ENCODE results near the gene ARHGAP24. TPM values are rescaled to one million over a fixed set of nuclear protein-coding genes. Genes with fewer than 3 reads are reported as not detected.
A peak's percentile ranks its signal among the peaks of the same experiment; 100 is the strongest.

Gene ARHGAP24
- total RNA-seq (2014; rRNA removed; shearing (Covaris generic)), result 1.2 and 4.5 TPM in 2 replicates

DNA sequence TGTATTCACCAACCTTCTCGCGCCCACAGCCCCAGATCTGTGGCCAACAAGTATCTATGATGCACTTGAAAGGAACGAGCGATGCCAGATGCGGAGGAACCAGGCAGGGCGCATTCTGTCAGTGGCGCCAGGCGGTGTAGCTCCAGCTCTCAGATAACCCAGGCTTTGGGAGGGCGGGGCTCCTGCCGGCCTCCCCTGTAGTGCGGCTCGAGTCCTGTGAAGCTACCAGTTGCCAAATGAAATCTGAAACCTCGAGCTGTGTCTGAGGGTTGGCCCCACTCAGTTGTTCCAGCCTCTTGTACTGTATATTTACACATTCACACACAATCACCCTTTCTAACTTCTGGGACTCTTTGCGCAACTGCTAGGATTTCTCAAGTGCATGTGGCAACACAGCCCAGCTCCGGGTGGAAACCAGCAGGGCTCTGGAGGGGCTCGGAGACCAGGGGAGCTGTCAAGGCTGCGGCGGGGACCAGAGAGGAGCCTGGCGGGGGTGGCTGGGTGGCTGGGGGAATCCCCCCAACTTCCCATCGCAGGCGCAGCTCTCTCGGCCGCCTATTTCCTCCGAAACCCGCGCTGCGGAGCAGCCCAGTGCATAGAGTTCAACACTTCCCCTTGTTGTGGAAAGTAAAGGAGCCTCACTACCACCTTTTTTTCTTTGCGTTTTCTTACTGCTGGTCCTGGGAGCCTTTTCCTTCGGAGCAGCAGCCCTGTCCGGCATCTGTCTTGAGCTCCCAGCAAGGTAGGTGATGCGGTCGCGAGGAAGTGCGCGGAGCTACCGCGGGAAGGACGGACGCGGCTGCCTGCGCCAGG, at the start of gene ARHGAP24:
ARHGAP24 (plus strand) TSS at position 333 of the 813 bp plus-strand sequence.
- Histone ChIP-seq H3K36me3 (replicated peaks; ENCODE audit: control insufficient read depth, insufficient read depth, low read length) (no peaks in the 10 kb centered on the region), H3K4me3 (ENCODE audit: insufficient read depth, low read depth, low read length) (peak within 1 kb of the TSS; percentile 59), H3K27me3 (ENCODE audit: control insufficient read depth, insufficient read depth, low read length) (no peaks in the 10 kb centered on the region; the same call in 1 of the 2 replicates)

DNA sequence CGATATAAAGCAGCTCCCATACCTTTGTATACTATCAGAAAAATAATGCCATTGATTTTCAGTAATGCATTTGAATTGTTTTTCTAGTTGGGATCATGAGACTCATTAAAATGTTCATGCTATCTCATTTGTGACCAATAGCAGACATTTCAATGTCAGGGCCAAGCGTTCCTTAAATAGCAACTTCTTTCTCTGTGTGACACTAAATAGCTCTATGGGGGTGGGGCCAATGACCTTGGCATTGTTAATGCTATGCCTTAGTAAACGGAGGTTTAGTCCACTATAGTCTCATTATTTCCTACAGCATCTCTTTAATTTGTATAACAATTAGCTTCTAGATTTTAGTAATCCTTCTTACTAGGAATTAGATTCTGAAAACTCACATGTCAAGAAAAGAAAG, 48.6 kb upstream of the ARHGAP24 start:
- no peaks in the 10 kb centered on the region for H3K27me3 ChIP-seq (ENCODE audit: control insufficient read depth, insufficient read depth, low read length)
- H3K36me3 ChIP-seq (replicated peaks; ENCODE audit: control insufficient read depth, insufficient read depth, low read length), result no peaks in the 10 kb centered on the region
- no peak overlapping the region for H3K4me3 ChIP-seq (ENCODE audit: insufficient read depth, low read depth, low read length)
- DNase-seq, result no peak

More for the DNA sequence above, at the start of gene ARHGAP24:
- peak; percentile 80 for DNase-seq

DNA sequence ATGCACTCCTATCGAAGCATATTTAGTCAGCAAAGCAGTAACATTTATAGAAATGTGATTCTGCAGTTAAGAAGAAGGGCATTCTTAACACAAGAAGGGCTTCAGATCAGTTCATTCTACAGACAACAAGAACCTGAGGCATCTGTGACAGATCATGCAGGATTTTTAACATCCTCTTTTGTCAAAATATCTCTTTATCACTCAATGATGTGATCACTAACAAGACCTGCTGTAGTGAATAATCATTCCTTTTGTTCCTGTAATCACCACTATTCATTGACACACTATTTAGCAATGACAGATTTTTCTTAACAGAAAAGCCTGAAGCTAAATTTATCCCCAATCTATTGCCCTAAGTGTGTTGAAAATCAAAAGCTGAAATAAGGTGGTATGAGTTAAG, 47.8 kb upstream of the ARHGAP24 start:
- H3K36me3 ChIP-seq (replicated peaks; ENCODE audit: control insufficient read depth, insufficient read depth, low read length), result no peaks in the 10 kb centered on the region
- DNase-seq, result no peak
- no peaks in the 10 kb centered on the region for H3K27me3 ChIP-seq (ENCODE audit: control insufficient read depth, insufficient read depth, low read length)
- no peak overlapping the region for H3K4me3 ChIP-seq (ENCODE audit: insufficient read depth, low read depth, low read length)

DNA sequence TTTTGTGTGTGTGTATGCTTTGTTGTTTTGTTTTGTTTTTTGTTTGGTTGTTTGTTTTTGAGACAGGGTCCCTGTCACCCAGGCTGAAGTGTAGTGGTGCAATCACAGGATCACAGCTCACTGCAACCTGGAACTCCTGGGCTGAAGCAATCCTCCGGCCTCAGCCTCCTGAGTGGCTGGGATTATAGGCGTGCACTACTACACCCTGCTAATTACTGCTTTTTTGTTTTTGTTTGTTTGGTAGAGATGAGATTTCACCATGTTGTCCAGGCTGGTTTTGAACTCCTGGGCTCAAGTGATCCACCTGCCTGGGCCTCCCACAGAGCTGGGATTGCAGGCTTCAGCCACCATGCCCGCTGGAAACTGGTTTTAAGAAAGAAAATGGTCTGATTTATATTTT, 44.7 kb upstream of the ARHGAP24 start:
- no peaks in the 10 kb centered on the region for H3K36me3 ChIP-seq (replicated peaks; ENCODE audit: control insufficient read depth, insufficient read depth, low read length)
- no peak for DNase-seq
- no peaks in the 10 kb centered on the region for H3K27me3 ChIP-seq (ENCODE audit: control insufficient read depth, insufficient read depth, low read length)
- no peak overlapping the region for H3K4me3 ChIP-seq (ENCODE audit: insufficient read depth, low read depth, low read length)

DNA sequence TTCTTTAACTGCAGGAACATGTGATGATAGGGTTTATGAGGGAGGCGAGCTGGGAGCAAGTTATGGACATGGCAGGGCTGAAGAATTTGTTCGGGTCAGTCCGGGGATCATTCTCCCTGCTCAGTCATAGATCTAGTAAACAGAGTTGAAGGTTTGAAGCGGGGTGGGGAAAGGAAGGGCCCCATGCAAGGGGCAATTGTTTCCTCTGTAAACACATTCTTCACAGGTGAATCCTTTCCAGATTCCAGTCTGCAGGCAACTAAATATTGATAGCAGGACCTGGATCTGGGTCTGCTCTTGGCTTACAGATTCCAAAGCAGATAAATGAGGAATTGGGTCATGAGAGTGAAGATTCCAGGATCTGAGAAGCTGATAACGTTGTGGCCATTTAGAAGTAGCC, 44.3 kb upstream of the ARHGAP24 start:
- no peak for DNase-seq
- H3K4me3 ChIP-seq (ENCODE audit: insufficient read depth, low read depth, low read length), result no peak overlapping the region
- H3K36me3 ChIP-seq (replicated peaks; ENCODE audit: control insufficient read depth, insufficient read depth, low read length), result no peaks in the 10 kb centered on the region
- H3K27me3 ChIP-seq (ENCODE audit: control insufficient read depth, insufficient read depth, low read length), result no peaks in the 10 kb centered on the region

DNA sequence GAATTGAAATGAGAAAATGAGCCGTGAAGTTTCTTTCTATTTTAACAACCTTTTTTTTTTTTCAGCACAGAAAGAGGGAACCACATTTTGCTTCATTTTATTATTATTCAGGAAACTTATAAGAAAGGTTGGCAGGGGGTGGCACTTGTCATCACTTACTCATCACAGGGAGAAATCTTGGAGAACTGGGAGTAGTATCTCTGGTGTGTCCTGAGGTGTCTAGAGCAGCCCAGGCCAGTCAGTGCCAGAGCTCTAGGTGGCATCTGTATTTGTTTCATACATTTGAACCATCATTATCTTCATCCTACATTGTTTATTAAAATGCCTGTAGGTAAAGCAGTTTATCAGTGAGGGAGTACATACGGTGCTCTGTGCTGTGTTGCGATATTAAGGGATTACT, 43.8 kb upstream of the ARHGAP24 start:
- H3K27me3 ChIP-seq (ENCODE audit: control insufficient read depth, insufficient read depth, low read length), result no peaks in the 10 kb centered on the region
- no peak overlapping the region for H3K4me3 ChIP-seq (ENCODE audit: insufficient read depth, low read depth, low read length)
- no peak for DNase-seq
- H3K36me3 ChIP-seq (replicated peaks; ENCODE audit: control insufficient read depth, insufficient read depth, low read length), result no peaks in the 10 kb centered on the region

DNA sequence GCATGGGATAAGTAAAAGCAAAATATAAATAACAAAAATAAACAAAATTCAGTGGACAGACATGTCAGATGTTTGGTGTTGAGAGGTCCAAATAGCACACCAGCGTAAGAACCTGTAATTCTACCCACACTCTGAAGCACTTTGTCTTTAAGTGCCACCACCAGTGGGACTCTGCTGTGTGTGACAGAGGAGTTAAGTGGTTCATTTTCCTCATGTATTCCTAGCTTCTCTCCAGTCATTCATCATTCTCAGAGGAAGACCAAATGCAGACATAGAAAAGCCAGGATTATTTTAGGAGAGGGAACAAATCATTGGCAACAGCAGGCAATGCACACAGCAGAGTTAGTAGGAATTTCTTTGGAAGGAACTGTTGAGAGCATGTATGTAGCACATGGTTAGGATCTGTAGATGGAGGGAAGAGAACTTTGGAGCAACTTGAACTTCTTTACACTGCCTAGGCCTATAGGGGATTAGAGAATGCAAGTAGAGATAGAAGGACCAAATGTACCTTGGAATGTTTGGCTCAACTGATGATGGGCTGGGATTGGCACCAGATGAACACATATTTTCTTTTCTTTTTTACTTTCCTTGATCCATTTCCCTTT, 43.0 kb upstream of the ARHGAP24 start:
- DNase-seq, result no peak
- Histone ChIP-seq H3K36me3 (replicated peaks; ENCODE audit: control insufficient read depth, insufficient read depth, low read length) (no peaks in the 10 kb centered on the region), H3K27me3 (ENCODE audit: control insufficient read depth, insufficient read depth, low read length) (no peaks in the 10 kb centered on the region), H3K4me3 (ENCODE audit: insufficient read depth, low read depth, low read length) (no peak overlapping the region)

DNA sequence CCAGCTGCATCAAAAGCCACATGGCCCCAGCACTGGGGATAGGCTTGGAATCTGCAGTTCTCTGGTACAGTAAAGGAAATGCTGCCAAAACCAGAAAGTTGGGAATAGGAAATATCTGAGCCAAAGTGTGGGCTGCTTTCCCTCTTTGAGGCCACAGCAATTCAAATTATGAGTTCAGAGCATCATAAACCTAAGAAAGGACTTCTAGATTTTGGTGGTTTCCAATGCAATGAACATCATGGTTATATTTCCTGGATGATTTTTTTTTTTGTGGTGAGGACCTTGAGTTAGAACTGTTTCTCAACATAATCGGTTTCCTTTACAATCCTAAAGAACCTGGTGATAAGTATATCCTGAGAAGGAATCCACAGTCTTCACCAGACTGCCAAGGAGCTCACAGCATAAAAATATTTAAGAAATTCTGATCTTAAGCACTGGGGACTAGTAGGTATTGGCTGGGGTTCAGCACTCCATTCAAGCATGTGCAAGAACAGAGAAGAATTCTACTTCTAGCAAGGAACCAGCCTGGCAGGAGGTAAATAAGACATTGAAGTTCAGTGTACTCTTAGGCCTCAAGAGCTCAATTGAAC, 29.8 kb upstream of the ARHGAP24 start:
- DNase-seq, result no peak
- no peak overlapping the region for H3K4me3 ChIP-seq (ENCODE audit: insufficient read depth, low read depth, low read length)
- H3K27me3 ChIP-seq (ENCODE audit: control insufficient read depth, insufficient read depth, low read length), result no peaks in the 10 kb centered on the region
- H3K36me3 ChIP-seq (replicated peaks; ENCODE audit: control insufficient read depth, insufficient read depth, low read length), result no peaks in the 10 kb centered on the region

DNA sequence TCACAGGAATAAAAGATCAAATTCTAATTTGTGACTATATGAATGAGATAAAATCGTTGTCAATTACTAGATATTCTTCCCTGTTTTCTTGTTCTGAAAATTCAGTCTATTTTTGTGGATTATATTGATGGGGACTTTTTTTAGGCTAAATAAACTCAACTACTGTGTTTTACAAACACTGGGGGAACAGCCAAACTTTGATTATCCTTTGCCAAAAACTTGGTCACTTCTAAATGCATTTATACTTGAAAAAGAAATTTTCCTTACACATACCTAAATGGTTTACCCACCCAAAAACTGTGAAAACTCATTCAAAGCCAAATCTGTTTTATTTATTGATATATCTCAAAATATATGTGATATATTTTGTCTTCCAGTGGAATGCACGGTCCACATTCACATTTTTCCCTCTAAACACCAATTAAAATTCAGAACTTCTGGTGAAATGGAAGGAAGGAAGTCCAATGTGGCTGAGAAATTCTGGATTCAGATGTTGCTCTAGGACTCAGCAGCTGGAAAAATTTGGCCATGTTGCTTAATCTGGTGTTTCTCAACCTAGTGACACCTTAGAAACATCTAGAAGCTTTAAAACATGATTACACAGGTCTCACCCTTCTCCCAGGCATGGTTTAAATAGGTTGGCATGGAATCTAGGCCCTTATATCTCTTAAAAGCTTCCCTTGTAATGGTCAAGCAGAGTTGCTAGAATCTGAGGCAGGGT, 28.6 kb upstream of the ARHGAP24 start:
- Histone ChIP-seq H3K27me3 (ENCODE audit: control insufficient read depth, insufficient read depth, low read length) (no peaks in the 10 kb centered on the region), H3K4me3 (ENCODE audit: insufficient read depth, low read depth, low read length) (no peak overlapping the region), H3K36me3 (replicated peaks; ENCODE audit: control insufficient read depth, insufficient read depth, low read length) (no peaks in the 10 kb centered on the region)
- DNase-seq, result no peak

DNA sequence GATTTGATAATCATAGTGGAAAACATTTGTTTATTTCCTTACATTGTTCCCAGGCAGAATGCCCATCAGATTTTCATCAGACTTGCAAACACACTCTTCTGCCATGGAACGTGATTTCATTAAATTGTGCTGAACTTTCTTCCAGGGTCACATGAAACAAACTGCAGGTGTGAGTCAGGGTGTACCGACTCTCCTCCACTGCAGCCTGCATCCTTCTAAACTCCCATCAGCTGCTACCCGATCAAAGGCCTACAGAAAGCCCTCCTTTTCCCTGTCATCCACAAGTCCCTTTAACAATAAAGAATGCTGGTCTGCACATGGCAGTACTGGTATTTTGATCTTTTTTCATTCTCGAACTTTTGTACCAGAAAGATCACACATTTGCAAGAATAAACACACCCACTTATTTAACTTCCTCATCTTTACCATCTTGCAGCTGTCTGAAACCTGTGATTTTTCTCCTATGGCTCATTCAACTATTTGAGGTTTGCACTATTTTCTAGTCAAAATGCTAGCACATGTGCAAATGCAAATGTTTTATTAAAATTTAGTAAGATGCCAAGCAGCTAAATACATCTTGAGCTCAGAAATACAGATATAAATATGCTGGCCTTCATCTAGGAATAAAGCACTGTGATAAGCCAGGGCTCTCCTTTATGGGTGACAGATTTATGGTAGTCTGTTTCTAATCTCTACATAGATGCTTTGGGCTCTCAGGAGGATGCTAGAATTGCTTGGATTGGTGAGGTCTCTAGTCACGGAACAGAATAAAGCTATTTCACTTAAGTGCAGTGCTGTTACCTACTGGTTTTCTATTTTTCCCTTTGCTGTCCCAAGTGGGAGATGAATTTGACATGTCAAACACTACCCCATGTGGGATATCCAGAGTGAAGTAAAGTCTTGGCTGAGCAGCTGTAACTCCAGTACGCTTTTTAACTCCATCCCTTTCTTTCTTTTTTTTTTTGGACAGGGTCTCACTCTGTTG, 25.8 kb upstream of the ARHGAP24 start:
- H3K27me3 ChIP-seq (ENCODE audit: control insufficient read depth, insufficient read depth, low read length), result no peaks in the 10 kb centered on the region
- H3K36me3 ChIP-seq (replicated peaks; ENCODE audit: control insufficient read depth, insufficient read depth, low read length), result no peaks in the 10 kb centered on the region
- DNase-seq, result no peak
- H3K4me3 ChIP-seq (ENCODE audit: insufficient read depth, low read depth, low read length), result no peak overlapping the region

DNA sequence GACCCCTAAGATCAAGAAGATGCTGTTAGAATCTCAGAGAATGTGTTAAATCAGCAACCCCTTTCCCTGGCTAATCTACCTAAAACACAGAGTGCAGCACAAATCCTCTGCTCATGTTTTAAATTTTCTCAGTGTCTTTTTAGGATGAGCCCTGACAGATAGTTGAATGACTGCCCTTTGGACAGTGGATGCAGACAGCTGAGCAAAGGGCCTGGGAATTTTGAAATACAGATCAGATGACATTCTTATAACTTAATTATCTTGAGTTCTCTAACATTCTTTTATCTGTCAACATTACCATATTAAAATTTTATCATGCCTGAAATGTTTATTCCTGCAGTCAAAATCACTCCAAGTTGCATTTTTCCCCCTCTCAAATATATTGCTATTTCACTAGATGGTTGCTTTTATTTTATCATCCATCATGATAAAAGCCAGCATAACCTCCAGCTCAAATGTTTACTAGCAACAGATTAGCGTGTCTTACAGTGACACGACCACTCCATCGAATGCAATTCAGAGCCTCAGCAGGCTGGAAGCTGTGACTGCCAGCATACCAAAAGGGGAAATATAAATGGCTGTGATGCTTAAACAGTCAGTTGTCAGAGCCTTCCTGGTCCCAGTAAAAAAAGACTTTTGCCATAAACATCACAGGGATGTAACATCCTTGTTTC, 22.8 kb upstream of the ARHGAP24 start:
- H3K36me3 ChIP-seq (replicated peaks; ENCODE audit: control insufficient read depth, insufficient read depth, low read length), result no peaks in the 10 kb centered on the region
- H3K4me3 ChIP-seq (ENCODE audit: insufficient read depth, low read depth, low read length), result no peak overlapping the region
- DNase-seq, result no peak
- H3K27me3 ChIP-seq (ENCODE audit: control insufficient read depth, insufficient read depth, low read length), result no peaks in the 10 kb centered on the region

DNA sequence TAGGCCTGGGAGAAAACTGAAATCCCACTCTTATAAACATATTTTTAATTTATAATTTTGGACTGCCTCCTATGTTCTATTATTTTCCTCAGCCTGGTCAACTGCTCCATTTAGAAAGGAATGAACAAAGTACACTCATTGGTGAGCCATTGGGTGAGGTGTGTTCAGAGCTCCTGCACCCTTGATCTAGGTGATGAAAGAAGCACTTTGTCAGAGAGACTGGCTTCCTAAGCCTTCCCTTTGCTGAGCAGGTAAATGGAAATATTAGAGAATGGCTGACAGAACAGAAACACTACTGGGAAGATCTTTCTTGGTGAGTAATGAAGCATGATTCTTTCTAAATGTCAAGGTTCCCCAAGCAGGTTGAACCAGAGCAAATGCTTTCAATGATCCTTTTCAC, 19.0 kb upstream of the ARHGAP24 start:
- no peak for DNase-seq
- H3K27me3 ChIP-seq (ENCODE audit: control insufficient read depth, insufficient read depth, low read length), result no peaks in the 10 kb centered on the region
- H3K4me3 ChIP-seq (ENCODE audit: insufficient read depth, low read depth, low read length), result no peak overlapping the region
- H3K36me3 ChIP-seq (replicated peaks; ENCODE audit: control insufficient read depth, insufficient read depth, low read length), result no peaks in the 10 kb centered on the region

DNA sequence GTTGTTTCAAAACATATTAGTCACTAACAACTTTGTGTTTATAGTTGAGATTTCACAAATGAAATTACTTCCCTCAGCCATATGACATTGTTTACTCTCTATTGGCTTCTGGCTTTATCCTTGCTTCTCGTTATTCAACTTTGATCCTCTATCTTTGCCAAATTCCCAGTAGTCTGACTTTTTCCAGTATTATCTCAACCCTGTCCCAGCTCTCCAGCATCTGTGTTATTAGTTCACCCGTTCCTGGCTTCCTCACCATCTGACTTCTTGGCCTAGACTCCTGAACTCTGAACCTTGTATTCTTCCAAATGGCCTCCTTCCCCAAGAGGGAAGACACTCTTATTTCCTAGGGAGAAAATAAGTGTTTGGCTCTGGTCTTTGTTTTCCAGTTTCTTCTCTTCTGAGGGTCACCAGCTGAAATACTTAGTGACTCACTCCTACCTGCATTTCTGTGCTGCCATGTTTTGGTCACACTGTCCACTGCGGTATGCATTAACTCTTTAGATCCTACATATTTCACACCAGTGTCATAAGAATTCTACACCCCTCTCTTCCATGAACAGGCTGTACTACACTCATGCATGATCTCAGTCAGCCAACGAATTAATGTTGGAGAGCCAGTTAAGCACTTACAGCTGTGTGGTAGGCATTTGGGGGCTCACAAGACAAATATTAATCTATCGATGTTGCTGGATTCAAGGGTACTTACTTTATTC, 17.0 kb upstream of the ARHGAP24 start:
- Histone ChIP-seq H3K4me3 (ENCODE audit: insufficient read depth, low read depth, low read length) (no peak overlapping the region), H3K27me3 (ENCODE audit: control insufficient read depth, insufficient read depth, low read length) (no peaks in the 10 kb centered on the region), H3K36me3 (replicated peaks; ENCODE audit: control insufficient read depth, insufficient read depth, low read length) (no peaks in the 10 kb centered on the region)
- no peak for DNase-seq

All from H7 (cell line).